ENCODE data around the gene SNX30.

SNX30 gene

DNA sequence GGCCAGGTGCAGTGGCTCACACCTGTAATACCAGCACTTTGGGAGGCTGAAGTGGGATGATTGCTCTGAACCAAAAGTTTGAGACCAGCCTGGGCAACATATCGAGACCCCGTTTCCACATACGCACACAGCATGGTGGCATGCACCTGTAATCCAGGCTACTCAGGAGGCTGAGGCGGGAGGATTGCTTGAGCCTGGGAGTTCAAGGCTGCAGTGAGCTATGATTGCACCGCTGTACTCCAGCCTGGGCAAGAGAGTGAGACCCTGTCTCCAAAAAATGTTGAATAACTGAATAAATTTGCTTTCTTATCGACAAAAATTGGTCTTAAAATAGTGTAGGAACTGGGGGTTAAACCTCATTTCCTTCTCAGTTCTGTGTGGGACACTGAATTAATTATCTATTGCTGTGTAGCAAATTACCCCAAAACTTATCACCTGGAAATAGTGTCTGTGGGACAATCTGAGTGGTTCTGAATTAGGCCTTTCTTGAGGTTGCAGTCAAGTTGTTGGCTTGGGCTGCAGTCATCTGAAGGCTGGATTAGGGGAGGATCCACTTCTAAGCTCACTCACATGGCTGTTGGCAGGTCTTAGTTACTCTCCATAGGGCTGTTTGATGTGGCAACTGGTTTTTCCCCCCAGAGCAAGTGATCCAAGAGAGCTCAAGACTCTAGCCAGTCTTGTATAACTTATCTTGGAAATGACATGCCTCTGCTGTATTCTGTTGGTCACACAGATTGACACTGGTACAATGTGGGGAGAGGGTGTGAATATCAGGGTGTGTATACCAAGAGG lies 2.0 kb downstream of the SNX30 start:
- DNase-seq (ENCODE audit: low read depth) = no peak

- DNase-seq (ENCODE audit: low read depth) = no peak
Measured at GRCh38 chr9:112753725-112754124, 3.2 kb downstream of the SNX30 start.

DNA sequence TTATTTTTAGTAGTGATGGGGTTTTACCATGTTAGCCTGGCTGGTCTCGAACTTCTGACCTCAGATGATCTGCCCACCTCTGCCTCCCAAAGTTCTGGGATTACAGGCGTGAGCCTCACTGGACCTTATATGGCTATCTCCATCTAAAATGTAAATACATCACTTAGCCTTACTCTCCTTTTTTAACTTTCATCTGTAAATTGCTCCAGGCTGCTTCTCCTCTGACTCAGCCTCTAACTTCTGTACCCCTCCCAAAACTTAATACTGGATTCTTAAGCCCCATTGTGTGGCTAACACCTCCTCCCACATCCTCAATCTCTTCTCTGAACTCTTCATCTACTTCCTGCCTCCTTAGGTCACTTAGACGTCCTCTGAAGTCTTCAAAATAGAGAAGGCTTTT lies 4.0 kb downstream of the SNX30 start:
- DNase-seq (ENCODE audit: low read depth) = peak; percentile 2

- DNase-seq (ENCODE audit: low read depth) = no peak
Measured at GRCh38 chr9:112755016-112755427, 4.5 kb downstream of the SNX30 start.

DNA sequence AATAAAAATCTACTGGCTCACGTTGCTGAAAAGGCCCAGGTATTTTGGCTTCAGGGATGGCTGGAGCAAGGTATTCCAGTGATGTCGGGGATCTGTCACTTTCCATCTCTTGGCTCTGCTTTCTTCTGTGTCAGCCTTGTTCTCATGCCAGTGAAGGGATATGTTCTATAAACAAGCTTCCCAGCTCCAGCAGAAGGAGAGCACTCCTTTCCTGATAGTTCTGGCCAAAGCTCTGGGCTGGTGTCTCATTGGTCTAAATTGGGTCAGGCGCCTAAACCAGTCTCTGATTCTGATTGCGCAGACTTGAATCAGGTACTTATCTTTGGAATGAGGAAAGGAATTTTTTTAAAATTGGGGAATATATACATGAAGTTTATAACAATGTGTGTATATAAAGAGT lies 5.1 kb downstream of the SNX30 start:
- DNase-seq (ENCODE audit: low read depth) = no peak

GRCh38 chr9:112757282-112757883 lies 6.8 kb downstream of the SNX30 start:
- no peak for DNase-seq (ENCODE audit: low read depth)

GRCh38 chr9:112757940-112758339 lies 7.4 kb downstream of the SNX30 start:
- no peak for DNase-seq (ENCODE audit: low read depth)

GRCh38 chr9:112760821-112761220 lies 10.3 kb downstream of the SNX30 start:
- DNase-seq (ENCODE audit: low read depth) = no peak

GRCh38 chr9:112761912-112762655 lies 11.5 kb downstream of the SNX30 start:
- DNase-seq (ENCODE audit: low read depth) = no peak

- no peak for DNase-seq (ENCODE audit: low read depth)
Measured at GRCh38 chr9:112762726-112763518, 12.4 kb downstream of the SNX30 start.

DNA sequence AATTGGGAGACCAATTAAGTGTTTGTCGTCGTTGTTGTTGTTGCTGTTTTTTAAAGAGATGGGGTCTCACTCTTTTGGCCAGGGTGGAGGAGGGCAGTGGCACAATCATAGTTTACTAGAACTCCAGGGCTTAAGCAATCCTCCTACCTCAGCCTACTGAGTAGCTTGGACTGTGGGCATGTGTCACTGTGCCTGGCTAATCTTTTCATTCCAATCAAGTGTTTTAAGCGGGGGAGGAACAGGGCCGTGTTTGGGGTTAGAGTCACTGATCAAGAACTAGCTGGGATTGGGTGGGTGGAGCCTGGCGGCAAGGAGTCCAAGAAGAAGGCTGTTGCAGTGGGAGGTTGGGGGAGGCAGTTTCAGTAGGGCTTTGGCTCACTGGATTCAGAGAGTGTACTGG lies 13.8 kb downstream of the SNX30 start:
- no peak for DNase-seq (ENCODE audit: low read depth)

GRCh38 chr9:112764837-112765236 lies 14.3 kb downstream of the SNX30 start:
- no peak for DNase-seq (ENCODE audit: low read depth)

DNA sequence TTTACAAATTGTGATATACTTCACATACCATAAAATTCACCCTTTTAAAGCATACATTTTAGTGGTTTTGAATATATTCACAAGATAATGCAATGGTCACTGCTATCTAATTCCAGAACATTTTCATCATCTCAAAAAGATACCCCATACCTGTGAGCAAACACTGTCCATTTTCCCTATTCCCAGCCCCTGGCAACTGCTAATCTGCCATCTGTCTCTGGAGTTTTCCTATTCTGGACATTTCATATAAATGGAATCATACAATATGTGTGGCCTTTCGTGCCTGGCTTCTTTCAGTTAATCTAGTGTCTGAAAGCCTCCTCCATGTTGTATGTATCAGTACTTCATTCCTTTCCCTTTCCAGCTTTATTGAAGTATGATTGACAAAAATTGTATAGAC lies 14.7 kb downstream of the SNX30 start:
- no peak for DNase-seq (ENCODE audit: low read depth)

DNA sequence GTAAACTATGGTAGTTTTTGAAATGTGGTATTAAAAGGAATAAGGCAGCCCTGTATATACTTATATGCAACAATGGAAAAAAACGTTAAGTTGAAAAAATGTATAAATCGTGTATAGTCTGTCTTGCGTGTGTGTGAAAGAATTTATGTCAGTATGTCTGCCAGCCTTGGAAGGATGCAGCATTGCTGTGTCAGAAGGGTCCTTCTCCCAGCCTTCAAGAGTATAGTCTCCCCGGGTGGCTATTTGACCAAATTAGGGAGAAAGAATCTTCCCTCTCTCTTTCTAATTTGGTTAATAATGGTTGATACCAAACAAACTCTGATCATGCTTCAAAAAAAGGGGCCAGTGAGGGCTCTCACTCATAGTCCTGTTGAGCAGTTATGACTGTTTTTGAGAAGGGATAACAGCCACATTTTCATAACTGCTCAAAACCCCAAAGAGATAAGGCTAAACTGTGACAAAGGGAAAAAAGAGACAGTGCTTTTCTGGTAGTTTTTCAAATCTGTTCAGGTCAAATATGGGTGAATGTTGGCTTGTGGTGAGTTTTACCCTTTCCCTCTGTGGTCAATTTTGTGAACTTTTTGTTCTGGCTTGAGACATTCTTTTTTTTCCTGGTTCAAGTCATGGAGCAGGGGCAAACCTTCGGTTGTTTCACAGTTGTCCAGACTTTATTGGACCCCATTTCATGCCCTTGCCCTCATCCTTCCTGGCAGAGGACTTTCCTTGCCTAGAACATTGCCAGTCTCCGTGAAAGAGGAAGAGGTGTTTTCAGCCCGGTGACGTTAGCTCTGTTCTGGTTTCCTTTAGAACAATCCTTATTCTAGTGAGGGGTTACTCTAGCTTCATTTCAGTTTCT lies 21.0 kb downstream of the SNX30 start:
- DNase-seq (ENCODE audit: low read depth) = no peak

DNA sequence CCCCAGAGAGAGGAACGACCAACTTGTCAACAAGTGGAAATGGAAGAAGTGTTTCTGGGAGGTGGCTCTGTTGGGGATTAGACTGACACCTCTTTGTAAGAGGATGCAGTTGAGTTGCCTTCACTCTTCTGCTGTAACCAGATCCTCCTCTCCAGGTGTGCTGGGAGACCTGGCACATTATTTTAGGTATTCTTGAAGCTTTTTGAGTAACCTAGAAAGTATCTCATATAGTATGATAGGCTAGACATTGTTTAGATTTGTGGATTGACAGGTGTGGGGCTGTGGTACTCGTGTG lies 21.6 kb downstream of the SNX30 start:
- DNase-seq (ENCODE audit: low read depth) = no peak

GRCh38 chr9:112772551-112772950 lies 22.0 kb downstream of the SNX30 start:
- DNase-seq (ENCODE audit: low read depth) = no peak

- no peak for DNase-seq (ENCODE audit: low read depth)
Measured at GRCh38 chr9:112774006-112774996, 23.7 kb downstream of the SNX30 start.

GRCh38 chr9:112777914-112778313 lies 27.4 kb downstream of the SNX30 start:
- DNase-seq (ENCODE audit: low read depth) = no peak

DNA sequence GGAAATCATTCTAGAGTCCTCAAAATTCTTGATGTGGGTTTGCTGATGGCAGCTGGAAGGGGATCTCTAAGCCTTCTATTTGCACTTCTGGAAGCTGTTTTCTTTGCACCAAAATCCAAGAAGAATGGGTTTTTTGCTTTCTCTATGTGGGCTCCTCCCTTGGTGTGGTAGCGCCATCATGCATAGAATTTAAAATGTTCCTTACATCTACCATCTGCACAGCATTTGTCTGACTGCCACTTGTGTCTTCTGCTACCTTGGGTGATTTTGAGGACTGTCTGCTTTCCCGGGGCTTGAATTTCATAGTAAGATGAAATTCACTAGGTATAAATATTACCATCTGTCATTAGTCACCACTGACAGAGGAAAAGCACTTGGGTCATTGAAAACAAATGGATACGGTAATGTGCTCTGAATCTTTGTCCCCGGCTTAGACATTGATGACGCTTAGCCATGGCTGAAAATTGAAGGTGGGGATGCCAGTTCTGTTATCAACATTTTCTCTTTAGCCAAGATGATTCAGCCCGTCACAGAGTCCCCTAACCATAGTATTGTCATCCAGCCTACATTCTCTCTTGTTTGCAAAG lies 30.0 kb downstream of the SNX30 start:
- no peak for DNase-seq (ENCODE audit: low read depth)

- no peak for DNase-seq (ENCODE audit: low read depth)
Measured at GRCh38 chr9:112782218-112782617, 31.7 kb downstream of the SNX30 start.

All from activated T-cell treated with anti-CD3 and anti-CD28 coated beads for 1 hour (primary cell).